CD4-positive, alpha-beta T cell treated with Interferon gamma for 1 hour (primary cell): ENCODE data around the gene TMTC3.
"Not testable (repeated sequence)": the region's sequence is repeated elsewhere in the genome, so short reads cannot be mapped to it uniquely, and the experiment has no call there.

Source experiments
- DNase-seq: peaks from one replicate; pipeline ENCODE4 v3.0.0-alpha.2; 2020

Gene TMTC3

DNA sequence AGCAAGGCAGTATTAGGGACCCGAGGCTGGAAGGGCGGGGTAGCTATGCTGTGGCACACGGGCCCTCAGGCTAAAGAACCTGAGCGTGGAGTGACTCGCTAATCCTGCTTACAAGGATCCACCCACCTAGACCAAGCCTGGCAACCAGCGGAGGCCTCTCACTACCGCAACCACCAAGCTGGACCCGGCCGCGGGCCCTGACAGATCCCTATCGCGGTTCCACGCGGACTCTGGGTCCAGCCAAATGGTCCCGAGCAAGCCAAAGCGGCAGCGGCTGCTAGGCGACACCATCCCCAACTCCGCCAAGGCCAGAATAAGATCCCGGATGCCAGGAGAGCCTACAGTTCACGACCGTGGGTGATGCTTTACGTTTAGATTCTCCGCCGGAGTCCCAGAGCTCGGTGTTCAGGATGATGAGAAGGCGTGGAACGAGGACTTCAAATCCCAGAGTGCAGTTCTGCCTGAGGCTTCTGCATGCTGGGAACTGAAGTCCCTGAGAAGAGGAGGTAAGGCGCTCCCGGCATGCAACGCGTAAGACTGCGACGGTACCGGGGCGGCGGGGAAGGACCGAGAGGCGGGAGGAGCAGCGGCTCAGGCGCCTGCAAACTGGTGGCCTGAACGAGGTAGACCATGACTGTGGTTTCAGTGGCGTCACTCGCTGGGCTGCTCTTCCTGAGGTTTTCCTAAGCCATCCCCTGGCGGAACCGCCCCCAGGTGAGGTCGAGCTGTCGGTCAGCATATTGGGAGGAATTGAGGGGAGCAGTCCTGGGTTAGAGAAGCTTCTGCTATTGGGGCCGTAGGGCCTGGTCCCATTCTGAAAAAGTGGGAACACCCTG, at the start of gene TMTC3, which contains the start of gene CEP290:
TMTC3 (plus strand) TSS at position 534 of the 836 bp plus-strand sequence. CDS start 6,009 bp downstream, outside the sequence.
CEP290 (minus strand) TSS at position 315 of the 836 bp plus-strand sequence. CDS start 781 bp downstream, outside the sequence.
- peak; percentile 95 for DNase-seq

DNA sequence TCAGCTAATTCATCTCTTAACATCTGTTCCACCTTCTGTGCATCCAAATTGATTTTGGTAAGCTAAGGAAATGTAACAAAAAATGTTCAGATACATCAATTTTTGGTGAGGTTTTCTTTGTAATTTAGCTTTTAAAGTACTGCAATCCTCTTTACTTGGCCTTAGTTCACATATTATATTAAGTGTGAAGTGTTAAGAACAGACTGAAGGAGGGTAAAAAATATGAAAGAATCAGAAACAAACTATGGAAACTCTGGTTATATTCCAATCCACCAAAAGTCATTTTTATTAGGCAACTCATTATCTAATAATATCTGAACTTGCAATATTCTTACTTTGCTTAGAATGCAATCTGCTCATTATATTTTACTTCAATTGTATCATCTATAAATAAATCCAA, 49.3 kb upstream of the TMTC3 start:
- no peak for DNase-seq

DNA sequence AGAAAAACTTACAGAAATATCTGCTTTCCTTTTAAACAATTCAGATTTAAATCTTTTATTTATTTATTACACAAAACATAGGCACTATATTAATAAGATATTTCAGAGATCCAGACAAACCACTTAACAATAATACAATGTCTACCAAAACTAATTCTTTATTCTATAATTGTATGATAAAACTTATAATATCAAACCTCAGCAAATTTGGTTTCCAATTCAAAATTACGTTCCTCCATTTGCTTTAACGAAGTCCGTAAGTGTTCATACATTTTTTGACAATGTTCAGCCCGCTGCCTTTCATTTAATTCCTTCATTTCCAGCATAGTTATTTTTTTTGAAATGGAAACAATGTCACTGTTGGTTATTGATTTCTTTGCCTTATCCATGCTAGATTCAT, 48.5 kb upstream of the TMTC3 start:
- DNase-seq, result no peak

DNA sequence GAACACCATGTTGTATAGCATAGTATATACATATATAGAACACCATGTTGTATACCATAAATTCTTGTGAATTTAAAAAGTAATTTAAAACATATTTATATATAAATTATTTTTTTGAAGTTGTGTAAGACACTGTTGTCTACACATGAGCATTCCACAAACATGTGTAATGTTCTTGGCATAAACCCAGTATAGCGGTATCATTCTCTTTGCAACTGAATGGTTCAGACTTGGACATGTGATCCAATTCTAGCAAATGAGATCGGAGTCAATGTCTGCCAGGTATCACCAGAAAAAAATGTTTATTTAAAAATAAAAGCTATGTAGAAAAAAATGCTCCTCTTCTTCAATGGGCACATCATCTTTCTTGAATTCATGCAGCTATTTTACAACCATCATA, 34.1 kb upstream of the TMTC3 start:
- DNase-seq, result no peak

DNA sequence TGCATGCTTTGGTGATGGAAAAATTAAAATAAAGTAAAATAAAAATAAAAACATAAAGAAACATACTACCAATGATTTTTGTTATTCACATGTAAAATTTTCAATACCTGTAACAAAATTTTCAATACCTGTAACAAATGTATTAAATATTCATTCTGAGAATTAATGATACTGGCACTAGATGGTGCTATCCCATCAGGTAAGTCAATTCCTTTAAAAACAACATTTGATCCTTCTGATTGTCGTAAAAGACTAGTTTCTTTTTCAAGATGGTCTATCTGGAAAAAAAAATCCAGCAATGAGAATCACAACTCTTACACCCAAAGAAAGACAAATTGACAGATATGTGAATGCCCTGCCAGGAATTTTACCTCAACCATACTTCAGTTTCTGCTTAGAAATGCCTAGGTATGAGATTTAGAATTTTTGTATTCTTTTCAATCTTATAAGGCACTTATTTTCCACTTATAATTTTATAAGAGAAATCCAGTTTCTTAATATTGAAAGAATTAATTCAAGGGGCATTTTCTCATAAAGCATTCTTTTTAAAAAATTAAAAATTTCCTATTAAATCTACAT, 30.9 kb upstream of the TMTC3 start:
- DNase-seq, result no peak

DNA sequence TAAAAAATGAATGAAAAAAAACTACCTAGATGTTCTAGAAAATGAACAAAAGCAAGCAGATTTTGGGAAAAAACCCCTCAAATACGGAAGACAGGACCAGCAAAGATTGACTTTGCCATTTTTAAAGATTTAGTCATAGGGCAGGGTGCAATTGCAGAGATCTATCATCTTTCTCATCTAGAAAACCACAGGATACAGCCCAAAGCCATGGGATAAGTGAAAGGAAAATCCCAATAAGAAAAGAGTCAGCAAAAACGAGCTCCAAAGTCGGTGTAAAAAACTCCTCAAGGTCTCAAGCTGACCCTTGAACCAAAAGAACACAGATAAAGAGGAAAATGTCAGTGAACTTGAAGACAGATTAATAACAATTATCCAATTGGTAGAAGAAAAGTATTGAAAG, 28.2 kb upstream of the TMTC3 start:
- DNase-seq, result no peak

DNA sequence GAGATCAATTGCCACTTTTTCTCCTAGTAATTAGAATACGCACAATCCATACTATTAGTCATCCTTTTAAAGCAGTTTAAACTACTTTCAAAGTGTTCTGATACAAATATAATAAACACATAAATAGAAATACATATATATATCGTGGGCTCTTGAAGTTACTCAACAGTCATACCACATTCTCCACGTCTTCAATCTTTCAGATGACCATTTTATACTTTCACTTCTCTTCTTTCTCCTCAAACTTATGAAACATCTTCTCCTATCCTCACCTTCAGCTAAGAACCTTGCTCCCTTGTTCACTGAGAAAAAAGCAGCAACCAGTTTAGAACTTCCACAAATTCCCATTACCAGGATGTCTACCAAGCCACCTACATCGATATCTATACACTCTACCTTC, 19.4 kb upstream of the TMTC3 start:
- no peak for DNase-seq

DNA sequence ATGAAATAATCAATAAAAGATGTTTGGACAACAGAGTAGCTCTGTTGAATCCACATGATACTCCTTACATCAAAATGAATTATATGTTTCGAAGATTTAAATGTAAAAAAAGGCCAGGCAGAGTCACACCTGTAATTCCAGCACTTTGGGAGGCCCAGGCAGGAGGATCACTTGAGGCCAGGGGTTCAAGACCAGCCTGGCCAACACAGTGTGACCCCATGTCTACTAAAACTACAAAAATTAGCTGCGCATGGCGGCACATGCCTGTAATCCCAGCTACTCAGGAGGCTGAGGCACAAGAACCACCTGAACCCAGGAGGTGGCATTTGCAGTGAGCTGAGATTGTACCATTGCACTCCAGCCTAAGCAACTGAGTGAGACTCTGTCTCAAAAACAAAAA, 15.0 kb upstream of the TMTC3 start:
- DNase-seq, result no peak

DNA sequence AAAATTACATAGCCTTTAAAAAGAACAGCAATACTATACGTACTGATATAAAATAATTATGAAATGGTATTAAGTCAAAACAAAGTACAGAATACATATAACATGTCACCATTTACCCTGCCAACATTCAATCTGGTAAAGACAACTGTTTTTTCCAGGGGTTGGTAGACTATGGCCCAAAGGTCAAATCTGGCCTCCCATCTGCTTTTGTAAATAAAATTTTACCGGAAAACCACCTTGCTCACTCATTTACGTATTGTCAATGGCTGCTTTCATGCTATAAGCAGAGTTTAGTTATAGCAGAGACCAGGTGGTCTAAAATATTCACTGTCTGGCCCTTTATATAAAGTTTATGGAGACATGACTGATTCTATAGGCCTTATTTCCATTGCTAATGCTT, 14.3 kb upstream of the TMTC3 start:
- DNase-seq, result no peak

DNA sequence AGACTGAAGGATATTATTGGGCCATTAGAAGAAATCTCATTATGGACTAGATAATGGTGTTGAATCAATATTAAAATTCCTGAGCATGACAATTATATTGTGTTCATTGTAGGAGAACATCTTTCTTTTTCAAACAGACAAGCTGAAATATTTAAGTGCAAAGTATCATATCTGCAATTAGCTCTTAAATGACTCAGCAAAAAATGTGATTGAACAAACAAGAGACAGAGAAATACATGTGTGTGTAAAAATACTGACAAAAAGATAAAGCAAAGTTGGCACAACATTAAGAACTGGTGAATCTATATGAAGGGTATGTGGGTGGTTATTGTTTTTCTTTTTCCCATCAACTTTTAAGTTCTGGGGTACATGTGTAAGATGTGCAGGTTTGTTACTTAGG, 9.7 kb upstream of the TMTC3 start:
- no peak for DNase-seq

DNA sequence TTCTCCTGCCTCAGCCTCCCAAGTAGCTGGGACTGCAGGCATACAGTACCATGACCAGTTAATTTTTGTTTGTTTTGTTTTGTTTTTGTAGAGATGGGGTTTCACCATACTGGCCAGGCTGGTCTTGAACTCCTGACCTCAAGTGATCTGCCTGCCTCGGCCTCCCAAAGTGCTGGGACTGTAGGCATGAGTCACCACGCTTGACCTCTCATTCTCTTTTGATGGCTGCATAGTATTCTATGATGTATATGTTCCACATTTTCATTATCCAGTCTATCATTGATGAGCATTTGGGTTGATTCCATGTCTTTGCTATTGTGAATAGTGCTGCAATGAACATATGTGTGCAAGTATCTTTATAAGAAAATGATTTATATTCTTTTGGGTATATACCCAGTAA, 8.9 kb upstream of the TMTC3 start:
- DNase-seq, result not testable (repeated sequence)

DNA sequence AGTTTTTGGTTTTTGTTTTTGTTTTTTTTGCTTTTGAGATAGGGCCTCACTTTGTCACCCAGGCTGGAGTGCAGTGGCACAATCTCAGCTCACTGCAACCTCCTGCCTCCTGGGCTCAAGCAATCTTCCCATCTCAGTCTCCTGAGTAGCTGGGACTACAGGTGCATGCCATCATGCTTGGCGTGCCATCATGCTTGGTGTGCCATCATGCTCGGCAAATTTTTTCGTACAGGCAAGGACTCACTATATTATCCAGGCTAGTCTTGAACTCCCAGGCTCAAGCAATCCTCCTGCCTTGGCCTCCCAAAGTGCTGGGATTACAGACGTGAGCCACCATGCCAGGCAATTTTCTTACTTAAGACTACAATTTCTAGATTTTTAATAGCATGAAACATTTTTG, 2.4 kb upstream of the TMTC3 start:
- DNase-seq, result not testable (repeated sequence)

DNA sequence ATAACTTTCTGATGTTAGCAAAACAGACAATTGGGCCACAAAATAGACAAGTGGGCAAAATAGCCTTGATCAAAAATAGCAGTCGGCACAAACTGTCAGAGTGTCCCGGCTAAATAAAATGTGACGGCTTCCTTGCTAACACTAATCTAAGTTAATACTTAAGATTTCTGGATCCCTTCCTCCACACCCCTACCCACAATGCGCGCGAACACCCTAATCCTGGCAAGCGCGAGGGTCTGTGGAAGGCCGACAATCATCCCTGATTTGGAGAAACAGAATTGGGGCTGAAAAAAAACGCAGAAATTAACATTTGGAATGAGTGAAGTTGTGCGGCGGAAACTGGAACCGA, 708 bp upstream of the TMTC3 start:
- DNase-seq, result no peak

DNA sequence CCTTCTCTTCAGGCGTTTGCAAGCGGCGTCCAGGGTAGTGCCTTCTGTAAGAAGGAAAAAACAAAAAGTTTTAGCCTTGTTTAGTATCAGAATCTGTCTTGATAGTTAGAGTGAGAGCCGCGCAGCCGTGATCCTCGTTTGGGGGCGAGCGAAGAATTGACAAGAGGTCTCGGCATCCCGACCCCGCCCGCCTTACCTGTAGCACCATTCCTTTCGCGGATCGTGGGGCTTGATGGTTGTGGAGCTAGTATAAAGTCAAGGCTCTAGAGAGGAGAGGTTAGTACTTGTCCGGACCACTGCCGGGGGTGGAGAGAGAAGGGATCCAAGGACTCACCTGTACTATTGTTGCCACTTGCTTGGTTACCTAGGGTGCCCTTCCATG, 494 bp downstream of the TMTC3 start:
- no peak for DNase-seq

DNA sequence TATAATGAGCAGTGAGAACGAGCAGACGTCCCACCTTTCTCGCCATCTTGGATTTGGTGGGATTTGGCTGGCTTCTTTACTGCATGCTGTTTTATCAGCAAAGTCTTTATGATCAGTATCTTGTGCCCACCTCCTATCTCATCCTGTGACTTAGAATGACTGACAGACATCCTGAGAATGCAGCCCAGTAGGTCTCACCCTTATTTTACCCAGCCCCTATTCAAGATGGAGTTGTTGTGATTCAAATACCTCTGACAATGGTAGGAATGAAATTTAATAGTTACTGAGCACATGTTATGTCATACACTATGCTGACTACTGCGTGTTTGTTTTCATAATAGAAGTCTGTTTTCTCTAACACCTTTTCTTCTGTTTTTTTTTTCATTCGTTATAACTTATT, 1.9 kb downstream of the TMTC3 start:
- no peak for DNase-seq

DNA sequence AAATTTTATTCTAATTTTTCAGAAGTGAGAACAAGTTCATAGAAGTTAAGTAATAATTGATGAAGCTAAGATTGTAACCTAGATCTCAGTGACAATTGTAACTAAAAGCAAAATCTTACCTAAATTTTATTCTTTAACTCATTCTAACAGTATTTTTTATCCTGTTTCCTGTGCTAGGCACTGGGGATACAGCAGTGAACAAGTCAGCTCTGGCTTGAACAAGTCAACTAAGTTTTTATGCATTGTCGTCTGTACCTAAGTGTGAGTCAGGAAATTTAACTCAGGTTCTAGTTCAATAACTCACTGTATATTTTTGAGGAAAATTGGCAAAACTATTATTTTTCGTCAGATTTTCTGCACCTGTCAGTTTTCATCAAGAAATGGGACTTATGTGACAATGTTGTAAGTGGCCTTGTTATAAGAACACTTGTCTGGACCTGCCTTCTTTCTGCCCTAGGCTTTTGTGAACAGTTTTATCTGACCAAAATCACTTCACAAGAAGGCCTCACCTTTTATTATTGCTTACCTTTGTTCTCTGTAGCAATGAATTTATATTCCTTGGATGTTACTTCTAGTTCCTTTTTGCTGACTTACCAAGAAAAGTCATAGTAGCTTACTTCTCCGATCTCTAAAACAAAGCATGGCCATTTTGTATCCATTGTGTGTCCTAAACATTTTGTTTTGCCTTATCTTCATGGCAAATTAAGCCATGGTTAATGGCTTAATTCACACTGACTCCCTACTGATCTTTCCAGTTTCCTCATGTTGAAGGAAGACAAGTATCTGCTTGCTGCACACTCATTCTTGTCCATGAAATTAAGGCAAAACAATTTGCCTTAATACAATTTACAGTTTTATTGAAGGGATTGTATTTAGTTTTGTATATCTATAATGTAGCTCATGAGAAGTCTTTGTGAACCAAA, 2.7 kb downstream of the TMTC3 start:
- no peak for DNase-seq

DNA sequence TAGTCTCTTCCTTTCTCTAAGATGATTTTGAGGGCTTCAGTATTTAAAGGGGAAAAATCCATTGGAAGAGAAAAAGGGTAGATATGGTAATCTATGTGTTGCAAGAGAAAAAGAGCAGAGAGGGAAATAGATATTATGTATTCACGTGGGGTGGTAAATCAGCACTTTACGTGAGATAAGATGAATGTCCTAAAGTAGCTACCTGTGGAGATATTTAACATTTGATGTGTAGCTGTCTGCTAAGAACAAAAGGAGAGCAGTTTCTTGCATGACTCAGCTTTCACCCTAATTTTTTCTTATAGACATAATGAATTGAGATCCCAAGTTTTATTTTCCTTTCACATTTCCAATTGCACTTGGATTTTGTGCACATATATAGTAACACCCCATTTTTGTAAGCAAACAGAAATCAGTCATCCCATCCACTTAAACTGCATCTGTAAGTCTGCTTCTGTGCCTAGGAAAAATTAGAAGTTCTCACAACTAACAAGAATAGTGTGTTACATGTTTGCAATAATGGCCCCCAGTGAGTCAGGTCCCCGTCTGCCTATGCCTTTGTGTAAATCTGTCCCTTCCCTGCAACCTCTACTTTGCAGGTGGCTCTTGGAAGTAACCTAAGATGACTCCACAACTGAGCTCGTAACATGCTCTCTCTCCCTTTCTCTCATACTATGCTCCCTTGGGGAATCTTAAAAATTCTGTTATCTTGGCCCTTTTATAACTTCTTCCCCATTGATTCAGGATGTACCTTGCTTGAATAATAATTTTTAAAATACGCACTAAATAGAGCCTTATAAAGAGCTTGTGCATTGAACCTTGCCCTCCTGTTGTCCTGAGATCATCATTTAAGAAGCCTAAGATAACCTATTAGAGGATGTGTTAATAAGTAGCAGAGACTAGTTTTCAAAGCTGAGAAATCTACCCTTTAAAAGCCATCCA, 3.7 kb downstream of the TMTC3 start:
- no peak for DNase-seq

DNA sequence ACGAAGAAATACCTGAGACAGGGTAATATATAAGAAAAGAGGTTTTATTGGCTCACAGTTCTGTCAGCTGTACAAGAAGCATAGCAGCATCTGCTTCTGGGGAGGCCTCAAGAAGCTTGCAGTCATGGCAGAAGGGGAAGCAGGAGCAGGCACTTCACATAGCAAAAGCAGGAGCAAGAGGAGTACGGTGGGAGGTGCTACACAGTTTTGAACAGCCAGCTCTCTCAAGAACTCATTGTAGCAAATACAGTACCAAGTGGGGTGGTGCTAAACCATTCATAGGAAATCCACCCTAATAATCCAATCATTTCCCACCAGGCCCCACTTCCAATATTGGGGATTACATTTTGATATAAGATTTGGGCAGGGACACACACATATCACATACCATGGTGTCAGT, 8.0 kb downstream of the TMTC3 start:
- DNase-seq, result no peak

DNA sequence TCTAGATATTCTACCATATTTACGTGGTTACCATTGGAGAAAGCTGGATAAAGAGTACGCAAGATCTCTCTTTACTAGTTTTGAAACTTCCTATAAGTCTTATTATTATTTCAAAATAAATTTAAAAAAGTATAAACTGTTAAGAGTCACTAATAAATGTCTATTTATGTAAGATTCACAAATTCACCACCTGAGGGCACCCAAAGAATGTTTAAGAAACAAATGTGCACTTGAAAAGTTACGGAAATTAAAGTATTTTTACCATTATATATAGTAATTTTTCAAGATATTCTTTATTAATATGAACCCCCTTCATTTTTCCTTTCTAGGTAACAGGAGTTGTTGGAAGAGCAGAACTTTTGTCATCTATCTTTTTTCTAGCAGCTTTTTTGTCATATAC, 11.9 kb downstream of the TMTC3 start:
- DNase-seq, result no peak

DNA sequence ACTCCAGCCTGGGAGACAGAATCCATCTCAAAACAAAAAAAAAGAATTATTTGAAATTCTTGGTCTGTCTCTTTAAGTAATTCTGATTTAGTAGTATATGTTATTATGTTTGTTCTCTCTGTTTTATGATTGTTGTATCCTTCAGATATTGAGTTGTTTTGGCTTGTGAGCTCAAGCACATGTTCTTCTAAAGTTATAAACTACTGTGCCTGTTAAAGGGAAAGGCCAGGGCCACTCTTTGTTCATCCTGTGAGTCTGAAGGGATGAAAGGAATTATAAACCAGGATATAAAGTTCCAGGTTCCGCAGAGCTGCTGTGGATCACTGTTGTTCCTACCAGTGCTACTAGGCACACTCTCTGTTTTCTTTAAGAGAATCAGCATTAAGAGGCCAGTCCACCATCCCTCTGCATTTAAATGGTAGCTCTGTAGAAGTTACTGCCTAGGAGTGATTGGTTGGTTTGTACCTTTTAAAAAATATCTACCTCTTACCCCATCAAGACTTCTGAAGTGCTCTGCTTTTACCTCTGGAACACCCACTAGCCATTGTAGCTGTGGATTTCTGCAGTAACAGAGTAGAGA, 14.1 kb downstream of the TMTC3 start:
- no peak for DNase-seq

DNA sequence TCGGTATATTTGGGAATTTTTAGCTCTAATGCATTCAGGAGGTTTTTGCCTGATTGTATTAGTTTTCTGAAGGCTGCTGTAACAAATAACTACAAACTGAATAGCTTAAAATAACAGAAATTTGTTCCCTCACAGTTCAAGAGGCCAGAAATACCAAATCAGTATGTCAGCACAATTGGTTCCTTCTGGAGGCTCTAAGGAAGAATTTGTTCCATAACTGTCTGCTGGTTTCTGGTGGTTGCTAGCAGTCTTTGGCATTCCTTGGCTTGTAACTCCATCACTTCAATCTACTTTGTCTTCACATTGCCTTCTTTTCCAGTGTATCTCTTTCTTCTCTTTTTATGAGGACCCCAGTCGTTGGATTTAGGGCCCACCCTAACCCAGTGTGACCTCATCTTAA, 21.3 kb downstream of the TMTC3 start:
- DNase-seq, result no peak

DNA sequence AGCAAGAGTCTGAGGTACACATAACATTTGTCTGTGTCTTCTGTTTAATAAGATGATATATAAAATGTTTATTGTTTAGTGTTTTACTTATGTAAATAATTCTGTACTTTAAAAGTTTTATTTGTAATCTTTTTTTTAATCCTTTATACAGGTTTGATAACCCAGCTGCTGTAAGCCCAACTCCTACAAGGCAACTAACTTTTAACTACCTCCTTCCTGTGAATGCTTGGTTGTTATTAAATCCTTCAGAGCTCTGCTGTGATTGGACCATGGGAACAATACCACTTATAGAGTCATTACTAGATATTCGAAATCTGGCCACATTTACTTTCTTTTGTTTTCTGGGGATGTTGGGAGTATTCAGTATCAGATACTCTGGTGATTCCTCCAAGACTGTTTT, 24.1 kb downstream of the TMTC3 start:
- no peak for DNase-seq
